GM21786 (cell line): ENCODE data around the gene ITGB8.

Experiments used
- ATAC-seq: cut with Tn5 transposase; IDR thresholded peaks from one replicate; pipeline ENCODE4 v1.9.1; 2021; ENCODE audit not compliant: unreplicated experiment

ITGB8 gene

DNA sequence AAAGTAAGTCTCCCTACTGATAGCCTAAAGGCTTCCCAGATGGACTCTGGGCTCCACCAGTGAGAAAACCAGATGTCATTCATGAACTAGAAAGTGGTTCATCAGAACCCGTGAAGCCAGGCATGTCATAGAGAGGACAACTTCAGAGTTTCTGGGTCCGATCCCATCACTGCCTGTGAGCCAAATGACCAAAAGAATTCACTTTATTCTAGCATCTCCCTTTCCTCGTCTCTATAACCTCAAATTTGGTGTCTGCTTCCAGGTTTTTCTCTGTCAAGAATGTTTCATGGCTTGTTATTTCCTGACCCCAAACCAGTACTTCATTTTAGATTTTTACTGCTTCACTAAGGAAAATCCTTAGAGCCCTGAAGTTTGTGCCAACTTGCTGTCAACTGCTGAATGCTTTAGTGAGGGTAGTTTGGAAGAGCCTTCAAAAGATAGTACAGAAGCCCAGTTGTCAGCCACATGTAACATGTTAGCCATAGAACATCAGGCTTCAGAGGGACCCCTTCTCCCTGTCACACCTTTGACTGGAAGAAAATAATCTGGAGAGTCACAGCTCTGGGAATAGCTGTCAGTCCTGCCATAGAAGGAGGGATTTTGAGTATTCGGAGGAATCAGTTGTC lies 34.0 kb downstream of the ITGB8 start:
- ATAC-seq = no peak

DNA sequence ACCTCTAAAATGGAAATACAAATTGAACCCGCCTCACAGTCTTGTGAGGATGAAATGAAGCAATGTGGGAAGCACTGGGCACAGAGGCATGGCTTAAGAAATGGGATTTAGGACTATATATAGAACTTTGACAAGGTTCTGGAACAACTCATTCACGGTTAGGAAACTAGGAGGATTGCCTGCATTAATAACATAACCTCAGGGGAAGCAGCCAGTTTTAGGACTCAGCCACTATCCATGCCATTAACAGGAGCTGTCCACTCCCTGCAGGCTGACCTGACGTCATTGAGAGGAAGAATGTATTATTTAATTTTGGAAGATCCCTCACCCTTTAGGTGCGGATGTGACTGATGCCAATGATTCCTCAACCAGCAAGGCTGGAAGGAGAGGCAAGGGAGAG lies 34.8 kb downstream of the ITGB8 start:
- no peak for ATAC-seq

DNA sequence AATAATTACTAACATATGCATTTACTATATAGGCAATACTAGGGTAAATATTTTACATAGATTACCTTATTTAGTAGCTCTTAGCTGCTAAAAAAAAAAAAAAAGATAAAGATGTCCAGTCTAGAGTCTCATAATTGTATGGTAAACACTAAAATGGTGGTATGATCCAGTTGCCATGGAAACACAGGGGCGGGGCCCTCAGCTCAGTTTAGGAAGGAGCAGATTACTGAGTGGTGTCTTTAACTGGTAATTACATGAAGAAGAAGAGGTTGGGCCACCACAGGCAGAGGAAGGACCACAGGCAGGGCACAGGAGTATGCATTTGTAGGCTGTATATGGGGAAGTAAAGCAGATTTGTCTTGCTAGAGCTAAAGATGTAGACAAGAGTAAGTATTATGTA lies 43.7 kb downstream of the ITGB8 start:
- no peak for ATAC-seq

DNA sequence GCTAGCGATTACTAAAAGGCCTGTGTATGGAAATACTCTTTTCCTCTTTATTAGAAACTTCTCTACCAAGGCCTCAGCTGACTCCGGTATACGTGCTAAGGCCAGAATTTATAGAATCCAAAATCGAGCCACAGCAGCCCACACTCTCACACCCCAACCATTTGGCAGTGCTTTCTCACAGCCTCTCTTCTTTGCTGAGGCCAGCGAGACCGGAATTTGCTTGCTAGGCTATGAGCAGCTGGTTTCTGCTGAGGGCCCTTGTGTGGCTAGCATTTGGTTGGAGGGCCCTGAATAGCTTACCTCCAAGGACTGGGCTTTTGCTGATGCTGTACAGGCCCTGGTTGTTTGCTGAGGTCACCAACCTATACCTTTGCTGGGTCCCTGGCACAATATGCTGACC lies 46.1 kb downstream of the ITGB8 start:
- no peak for ATAC-seq

DNA sequence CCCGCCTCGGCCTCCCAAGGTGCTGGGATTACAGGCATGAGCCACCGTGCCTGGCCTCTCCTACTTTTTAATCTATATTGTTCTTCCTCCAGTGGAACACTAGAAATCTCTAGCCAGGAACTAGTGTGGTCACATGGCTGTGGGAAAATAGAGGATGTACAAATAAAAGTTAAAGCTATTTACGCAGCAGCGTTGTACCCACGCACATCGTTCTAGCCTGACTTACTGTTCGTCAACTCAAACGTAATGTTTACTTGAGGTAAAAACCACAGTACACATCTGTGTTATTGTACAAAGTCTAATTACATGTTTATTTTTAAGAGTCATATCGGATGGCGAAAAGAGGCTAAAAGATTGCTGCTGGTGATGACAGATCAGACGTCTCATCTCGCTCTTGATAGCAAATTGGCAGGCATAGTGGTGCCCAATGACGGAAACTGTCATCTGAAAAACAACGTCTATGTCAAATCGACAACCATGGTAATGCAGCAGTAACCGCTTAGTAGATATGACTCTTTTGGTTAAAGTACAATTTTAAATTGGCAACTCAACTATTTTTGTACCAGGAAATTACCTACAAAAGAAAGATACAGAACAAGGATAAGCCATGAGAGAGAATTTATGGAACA lies 50.8 kb downstream of the ITGB8 start:
- ATAC-seq = no peak

DNA sequence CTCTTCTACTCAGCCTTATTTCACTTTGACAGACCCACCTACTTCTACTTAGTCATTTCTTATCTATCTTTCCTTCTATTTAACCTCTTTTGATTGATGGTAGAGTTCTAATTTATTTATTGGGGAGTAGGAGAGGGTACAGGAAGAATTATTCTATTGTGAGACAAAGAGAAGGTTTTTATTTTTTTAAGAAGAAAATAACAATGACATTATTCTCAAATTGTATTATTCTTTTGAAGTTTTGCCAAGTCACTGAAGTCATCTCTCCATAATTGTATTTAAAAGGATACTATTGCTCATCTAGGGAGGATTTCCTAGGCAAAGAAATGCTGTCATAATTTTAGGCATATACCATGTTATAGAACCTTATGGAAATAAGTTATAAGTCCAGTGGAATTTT lies 52.7 kb downstream of the ITGB8 start:
- no peak for ATAC-seq

DNA sequence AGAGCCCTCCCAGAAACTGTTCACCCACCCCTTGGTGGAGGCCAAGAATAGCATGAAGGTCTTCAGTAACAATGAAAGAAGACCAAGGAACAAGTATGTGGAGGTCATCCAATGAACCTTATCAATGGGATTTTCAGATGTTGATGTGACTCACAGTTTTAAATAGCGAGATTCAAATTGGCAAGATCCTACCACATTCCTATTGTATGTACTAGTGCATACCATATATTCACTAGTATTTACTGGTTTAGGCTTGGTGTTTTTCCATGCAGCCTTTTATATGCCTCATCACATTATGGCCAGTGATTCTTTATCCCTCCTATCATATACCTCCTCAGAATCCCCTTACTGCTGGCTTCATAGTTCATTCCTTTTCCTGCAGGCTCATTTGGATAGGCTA lies 54.4 kb downstream of the ITGB8 start:
- ATAC-seq = no peak

DNA sequence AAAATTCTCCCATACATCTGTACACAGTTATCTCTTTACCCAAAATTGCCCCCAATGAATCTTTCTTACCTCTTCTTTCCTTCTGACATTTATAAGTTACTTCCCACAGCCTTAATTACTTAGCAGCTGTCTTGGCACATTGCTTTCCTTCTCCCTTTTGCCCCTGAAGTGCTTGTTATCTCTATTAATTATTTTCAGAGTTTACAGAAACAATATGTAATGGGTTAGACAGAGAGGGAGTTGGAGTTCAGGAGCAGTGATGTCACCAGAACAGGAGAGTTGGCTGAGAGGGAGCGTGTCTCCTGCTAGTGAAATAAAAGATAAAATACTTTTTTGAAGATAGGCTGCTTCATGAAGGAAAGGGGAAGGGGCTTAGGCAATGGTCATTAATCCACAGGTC lies 57.4 kb downstream of the ITGB8 start:
- ATAC-seq = no peak

DNA sequence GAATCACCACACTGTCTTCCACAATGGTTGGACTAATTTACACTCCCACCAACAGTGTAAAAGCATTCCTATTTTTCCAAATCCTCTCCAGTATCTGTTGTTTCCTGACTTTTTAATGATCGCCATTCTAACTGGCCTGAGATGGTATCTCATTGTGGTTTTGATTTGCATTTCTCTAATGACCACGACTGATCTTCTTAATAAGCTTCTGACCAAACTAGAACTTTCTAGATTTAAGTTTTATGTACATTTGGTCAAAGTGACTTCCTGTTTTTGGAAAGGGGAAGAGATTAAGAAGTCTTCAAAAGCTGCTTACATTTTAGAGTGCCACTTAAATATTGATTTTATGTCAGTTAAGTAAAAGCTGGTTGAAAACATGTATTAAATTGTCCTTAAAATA lies 58.5 kb downstream of the ITGB8 start:
- peak; percentile 53 for ATAC-seq

DNA sequence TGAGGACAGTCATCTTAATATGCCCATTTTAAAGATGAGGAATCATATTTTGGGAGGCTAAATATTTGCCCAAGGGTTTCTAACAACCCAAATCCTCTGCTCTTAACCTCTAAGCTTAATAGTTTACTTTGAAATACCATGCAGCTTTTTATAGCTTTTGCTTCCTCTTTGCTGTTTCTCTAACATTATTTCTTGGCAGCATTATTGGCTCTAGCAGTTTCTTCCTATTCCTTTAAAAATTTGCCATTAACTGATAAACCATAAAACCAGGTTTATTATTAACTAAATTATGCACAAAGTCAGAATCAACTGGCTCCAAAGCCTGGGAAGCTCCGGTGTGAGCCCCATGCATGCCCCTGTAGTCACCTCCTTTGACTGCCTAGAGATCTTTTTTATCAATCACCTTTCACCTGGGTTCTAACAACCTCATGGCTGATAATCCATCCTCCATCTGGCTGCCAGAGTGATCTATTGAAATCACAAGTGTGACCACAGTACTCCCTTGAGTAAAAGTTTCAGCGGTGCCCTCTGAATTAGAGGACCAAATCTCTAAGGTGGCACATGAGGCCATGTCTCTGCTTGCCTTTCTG lies 62.4 kb downstream of the ITGB8 start:
- peak; percentile 42 for ATAC-seq

DNA sequence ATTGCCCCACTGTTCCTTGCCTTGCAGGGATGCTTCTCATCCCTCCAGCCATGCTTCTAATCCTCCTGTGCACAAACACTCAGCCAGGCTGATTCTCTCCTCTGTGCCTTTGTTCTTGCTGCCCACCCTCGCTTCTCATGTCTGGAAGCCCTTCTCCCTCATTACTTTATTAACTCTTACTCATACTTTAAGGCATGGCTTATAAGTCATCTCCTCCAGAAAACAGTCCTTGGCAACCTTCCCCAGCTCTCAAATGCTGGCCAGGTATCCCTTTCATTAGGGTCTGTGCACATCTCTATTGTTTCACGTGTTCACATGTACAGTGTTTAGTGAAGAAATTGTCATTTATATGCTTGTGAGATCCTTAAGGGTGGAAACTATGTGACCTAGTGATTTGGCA lies 62.9 kb downstream of the ITGB8 start:
- no peak for ATAC-seq

DNA sequence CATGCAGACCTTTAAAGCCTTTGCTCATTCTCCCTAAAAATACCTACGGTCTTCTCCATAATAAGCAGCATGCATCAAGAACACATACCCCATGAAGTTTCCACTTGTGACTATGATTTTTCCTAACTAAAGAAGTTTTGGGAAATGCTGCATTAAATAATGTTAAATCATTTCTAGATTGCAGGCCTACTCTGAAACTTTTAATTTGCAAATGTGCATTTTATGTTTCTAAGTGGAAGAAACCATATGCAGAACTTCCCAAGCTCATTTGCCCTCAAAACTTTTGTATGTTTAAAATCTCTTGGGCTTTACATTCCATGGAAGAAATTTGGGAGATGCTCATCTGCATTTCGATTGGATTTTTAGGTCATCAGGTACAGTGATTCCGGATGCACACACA lies 63.6 kb downstream of the ITGB8 start:
- ATAC-seq = no peak

DNA sequence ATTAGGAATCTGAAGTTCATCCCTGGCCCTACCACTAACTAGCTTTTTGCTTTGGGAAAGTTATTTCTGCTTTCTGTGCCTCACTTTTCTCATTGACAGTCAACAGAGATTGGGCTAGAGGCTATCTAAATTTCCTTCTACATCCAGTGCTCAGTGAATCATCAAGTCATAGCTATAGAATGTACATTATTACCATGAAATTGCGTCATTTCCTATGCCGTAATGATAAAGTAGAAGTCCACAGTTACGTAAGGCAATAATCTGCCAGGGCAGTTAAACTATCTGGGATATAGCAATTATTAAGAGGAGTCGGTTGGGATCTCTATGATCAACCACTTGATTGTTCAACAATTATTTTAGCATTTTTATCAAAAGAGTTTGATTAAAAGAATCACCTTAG lies 64.4 kb downstream of the ITGB8 start:
- no peak for ATAC-seq

DNA sequence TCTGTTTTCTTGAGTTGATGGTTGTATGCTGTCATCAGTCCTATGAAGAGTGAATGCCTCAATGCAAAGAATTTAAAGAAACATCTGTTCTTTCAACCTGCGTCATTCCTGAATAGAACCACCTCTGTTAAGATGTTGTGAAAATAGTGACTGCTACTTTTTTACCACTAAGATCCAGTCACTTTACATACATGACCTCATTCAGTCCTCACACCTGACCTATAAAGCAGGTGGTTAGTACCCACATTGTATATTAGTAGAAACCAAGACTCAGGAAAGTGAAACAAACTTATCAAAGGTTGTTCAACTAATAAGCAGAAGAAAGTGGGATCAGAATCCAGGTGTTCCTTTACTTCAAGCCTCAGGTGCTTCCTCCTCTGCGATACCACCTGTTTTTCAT lies 64.8 kb downstream of the ITGB8 start:
- ATAC-seq = peak; percentile 53

DNA sequence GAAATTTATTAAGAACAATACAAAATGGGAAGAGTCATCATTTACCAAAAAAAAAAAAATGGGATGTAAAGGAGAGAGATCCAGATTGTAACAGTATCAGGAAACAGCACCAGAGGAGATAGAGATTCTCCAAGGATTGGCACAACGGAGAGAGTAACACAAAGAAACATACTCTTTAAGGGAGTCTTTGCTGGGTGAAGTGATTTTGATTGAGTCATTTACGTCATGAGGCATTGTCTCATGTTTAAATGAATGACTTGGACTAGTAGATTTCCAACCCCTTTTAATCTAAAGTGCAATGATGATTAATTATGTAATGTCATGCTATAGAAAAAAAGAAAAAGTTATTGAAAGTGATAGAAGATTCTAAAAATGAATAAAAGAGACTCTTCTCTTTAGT lies 68.8 kb downstream of the ITGB8 start:
- no peak for ATAC-seq

DNA sequence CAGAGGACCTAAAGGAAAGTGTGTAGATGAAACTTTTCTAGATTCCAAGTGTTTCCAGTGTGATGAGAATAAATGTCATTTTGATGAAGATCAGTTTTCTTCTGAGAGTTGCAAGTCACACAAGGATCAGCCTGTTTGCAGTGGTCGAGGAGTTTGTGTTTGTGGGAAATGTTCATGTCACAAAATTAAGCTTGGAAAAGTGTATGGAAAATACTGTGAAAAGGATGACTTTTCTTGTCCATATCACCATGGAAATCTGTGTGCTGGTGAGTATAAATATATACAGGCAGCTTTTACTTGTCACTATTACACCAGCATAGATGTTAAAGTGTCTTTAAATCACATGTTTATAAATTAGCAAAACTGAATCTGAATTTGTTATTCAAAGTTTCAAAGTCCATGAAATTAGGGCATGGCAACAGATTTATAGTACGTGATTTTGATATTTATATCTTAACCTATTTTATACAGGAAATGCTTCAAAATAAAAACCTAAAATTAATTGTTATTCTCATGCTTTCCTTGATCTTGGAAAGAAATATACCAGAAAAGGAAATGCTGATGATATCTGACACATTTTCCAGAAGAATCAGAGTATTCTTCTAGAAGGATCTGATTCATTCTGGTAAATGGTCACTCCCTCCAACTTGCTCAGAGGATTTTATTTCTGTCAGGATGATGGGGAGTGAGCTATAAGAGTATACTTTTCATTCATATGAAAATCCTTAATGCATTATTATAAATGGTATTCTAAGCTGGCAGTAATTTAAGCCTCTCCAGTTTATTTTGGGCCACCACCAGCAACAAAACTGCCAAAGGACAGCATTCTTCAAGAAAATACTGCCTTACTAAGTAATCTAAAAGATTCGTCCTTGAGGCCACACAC lies 71.4 kb downstream of the ITGB8 start:
- ATAC-seq = no peak

DNA sequence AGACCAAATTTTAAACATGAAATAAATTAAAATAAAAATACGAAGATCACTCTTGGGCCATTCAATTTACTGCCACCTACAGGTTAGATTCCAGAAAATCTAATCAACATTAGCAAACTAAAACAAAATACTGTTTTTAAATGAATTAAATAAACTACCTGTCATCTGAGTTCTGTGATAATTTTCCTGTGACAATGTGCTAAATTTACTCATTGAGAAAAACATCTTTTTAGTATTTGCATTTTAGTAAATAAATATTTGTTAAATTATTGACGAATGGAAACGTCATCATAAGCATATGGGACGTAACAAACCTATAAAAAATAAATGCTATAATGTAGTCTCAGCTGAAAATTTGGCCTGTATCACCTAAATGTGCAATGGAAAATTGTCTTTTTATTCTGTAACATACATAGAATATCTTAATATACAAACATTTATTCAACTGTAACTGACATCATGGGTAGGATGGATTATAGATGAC lies 72.1 kb downstream of the ITGB8 start:
- ATAC-seq = no peak

DNA sequence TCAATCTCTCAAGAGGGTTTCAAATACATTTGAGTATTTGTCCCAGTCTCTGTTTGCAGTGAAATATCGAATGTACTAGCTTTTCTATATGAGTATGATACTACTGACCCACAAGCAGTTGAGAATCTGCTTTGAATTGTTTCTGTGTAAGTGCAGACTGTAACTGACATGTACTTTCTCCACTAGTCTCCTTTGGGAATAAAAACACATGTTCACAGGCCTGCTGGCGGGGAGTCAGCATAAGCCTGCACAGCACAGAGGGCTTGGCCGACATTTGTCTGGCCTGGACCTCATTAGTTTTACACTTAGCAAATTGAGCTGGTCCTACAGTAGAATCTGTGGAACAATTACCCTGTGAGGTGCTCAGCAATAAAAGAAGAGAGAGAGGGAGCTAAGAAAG lies 72.6 kb downstream of the ITGB8 start:
- ATAC-seq = no peak

DNA sequence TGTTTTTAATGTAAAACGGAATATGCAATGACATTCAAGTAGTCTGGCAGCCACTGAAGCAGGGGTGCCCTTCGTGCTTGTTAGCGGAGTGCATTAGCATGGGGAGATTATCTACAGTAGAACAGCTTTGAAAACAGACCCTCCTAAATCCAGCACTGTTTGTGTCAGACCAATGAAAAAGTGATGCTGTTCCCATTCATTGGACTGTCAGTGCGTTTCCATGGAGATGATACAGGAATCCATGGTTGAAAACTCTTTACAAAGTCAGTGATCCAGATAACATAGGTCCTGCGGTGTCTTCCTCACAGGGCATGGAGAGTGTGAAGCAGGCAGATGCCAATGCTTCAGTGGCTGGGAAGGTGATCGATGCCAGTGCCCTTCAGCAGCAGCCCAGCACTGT lies 73.6 kb downstream of the ITGB8 start:
- no peak for ATAC-seq

DNA sequence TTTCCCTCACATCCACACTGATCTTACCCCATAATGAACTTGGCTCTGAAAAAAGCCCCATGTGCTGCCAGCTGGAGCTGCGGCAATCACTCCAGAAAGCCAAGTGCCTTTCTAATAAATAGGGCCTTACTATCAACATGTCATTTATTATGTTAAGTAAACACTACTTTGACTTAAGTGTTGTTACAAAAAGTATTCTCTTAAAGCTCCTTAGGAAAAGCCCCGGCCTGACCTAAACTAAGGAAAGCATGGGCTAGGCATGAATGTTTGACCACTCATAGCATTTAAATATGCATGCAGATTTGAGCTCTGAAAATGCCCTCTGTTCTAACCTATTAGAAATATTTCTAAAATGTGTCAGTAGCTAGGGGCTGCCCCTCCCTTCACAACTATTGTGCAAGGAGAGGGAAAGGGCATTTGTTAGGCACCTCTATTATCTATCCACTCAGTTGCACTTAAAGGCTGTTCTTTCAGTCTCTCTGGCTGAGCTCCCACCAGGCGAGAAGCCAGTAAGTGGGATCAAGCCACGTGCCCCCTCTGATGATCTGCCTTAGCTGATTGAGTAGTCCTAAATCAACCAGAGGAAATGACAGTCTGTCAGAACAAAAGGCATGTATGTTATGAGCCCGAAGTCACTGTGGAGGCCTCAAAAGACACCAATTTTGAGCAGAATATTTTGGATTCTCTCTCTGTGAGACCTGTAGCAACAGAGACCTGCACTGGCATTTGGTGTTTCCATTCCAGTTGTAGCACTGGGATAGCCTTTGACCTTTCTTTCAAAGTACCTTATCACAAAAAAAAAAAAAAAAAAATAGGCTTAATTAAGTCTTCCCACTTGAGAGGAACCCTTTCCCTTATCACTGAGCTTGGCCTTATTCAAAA lies 77.1 kb downstream of the ITGB8 start:
- no peak for ATAC-seq

DNA sequence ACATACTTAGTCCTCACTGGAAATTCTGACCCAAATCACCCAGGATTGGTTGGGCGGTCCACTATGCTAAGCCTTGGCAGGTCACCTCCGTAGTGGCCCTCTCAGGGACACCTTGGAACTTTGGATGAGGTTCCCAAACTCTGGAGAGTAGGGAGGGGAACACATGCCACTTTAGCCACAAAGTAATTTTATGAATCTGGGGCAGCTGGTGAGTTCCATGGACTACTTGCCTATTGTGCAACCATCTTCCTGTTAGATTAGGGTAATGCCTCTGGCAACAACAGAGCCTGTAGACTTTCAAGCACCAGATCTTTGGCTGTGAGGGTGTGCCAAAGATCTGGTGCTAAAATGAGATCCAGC lies 77.7 kb downstream of the ITGB8 start:
- no peak for ATAC-seq
